T-helper 17 cell (primary cell): ENCODE results near the gene POLN. TPM values are rescaled to one million over a fixed set of nuclear protein-coding genes. Genes with fewer than 3 reads are reported as not detected.
"Not testable (repeated sequence)": the region's sequence is repeated elsewhere in the genome, so short reads cannot be mapped to it uniquely, and the experiment has no call there.

Experiments
- ATAC-seq: fragments of 150-1000 bp; cut with Tn5 transposase; 2 replicates; pipeline ENCODE4 v1.10.0; 2021; ENCODE audit warnings: mild to moderate bottlenecking, moderate library complexity
- DNase-seq, 3 donors: peaks; one replicate each; pipeline versions ENCODE4 v3.0.0 to v3.0.0-alpha.2; 2020 to 2021
- H3K9me3 ChIP-seq: one replicate; pipeline ENCODE4 v1.7.0; 2013; ENCODE audit warnings: low read length, mild to moderate bottlenecking; ENCODE audit not compliant: control insufficient read depth, poor library complexity, severe bottlenecking
- H3K27ac Mint-ChIP-seq: one replicate; pipeline ENCODE4 v1.8.0; 2022; ENCODE audit warnings: mild to moderate bottlenecking, moderate library complexity, mixed read lengths
- H3K27me3 Mint-ChIP-seq: one replicate; pipeline ENCODE4 v1.8.0; 2022; ENCODE audit warnings: mixed read lengths
- H3K36me3 Mint-ChIP-seq: one replicate; pipeline ENCODE4 v1.8.0; 2022; ENCODE audit warnings: low read depth, mixed read lengths
- H3K4me1 Mint-ChIP-seq: one replicate; pipeline ENCODE4 v1.8.0; 2022; ENCODE audit warnings: mild to moderate bottlenecking, mixed read lengths
- H3K4me3 Mint-ChIP-seq: one replicate; pipeline ENCODE4 v1.8.0; 2022; ENCODE audit warnings: mild to moderate bottlenecking, moderate library complexity, mixed read lengths
- total RNA-seq, 4 donors: library from RNA in 2 of 4; stranded (reverse) in 2 of 4; gene quantifications; one replicate each; pipeline ENCODE4 v1.2.3 and lab custom pipeline; 2022 to 2026

Gene POLN
- total RNA-seq, 2 donors from 2014 or later: 2.8 to 3.9 TPM

- Mint-ChIP-seq H3K4me1 (peaks cover 24% of the 10 kb centered on the region), H3K4me3 (no peak overlapping the region), H3K27me3 (no peaks in the 10 kb centered on the region), H3K27ac (peak overlapping the region; percentile 100), H3K36me3 (no peaks in the 10 kb centered on the region)
- no peak for ATAC-seq
- no peak for DNase-seq
- no peaks in the 10 kb centered on the region for H3K9me3 ChIP-seq
Measured at GRCh38 chr4:2283199-2283711, 41.3 kb upstream of the POLN start.

- H3K4me3 Mint-ChIP-seq: peak overlapping the region; percentile 71
- H3K27me3 Mint-ChIP-seq: no peaks in the 10 kb centered on the region
- H3K36me3 Mint-ChIP-seq: no peaks in the 10 kb centered on the region
- DNase-seq: peak; percentile 58 to 81 (median 79)
- no peaks in the 10 kb centered on the region for H3K9me3 ChIP-seq
- H3K27ac Mint-ChIP-seq: peak overlapping the region; percentile 100
- peaks cover 27% of the 10 kb centered on the region for H3K4me1 Mint-ChIP-seq
- ATAC-seq: peak; percentile 92
Measured at GRCh38 chr4:2281575-2282343, 39.8 kb upstream of the POLN start.

GRCh38 chr4:2280531-2281300 lies 38.8 kb upstream of the POLN start:
- ATAC-seq (no peak), DNase-seq (no peak)
- Mint-ChIP-seq H3K4me3 (no peak overlapping the region), H3K36me3 (no peaks in the 10 kb centered on the region), H3K27ac (peak overlapping the region; percentile 100), H3K27me3 (no peaks in the 10 kb centered on the region), H3K4me1 (peaks cover 27% of the 10 kb centered on the region)
- no peaks in the 10 kb centered on the region for H3K9me3 ChIP-seq

- H3K27me3 Mint-ChIP-seq: no peaks in the 10 kb centered on the region
- peak overlapping the region; percentile 81 for H3K27ac Mint-ChIP-seq
- H3K4me1 Mint-ChIP-seq: peaks cover 22% of the 10 kb centered on the region
- no peak overlapping the region for H3K4me3 Mint-ChIP-seq
- no peak for ATAC-seq
- no peaks in the 10 kb centered on the region for H3K36me3 Mint-ChIP-seq
- H3K9me3 ChIP-seq: no peaks in the 10 kb centered on the region
- DNase-seq: no peak
Measured at GRCh38 chr4:2277956-2278355, 36.0 kb upstream of the POLN start.

- Mint-ChIP-seq H3K4me3 (no peak overlapping the region), H3K36me3 (no peaks in the 10 kb centered on the region), H3K27ac (no peak overlapping the region), H3K4me1 (peaks cover 12% of the 10 kb centered on the region), H3K27me3 (no peaks in the 10 kb centered on the region)
- no peaks in the 10 kb centered on the region for H3K9me3 ChIP-seq
- ATAC-seq: no peak
- no peak for DNase-seq
Measured at GRCh38 chr4:2276581-2277325, 34.8 kb upstream of the POLN start.

- Mint-ChIP-seq H3K36me3 (no peaks in the 10 kb centered on the region), H3K27ac (no peak overlapping the region), H3K4me3 (no peak overlapping the region), H3K27me3 (no peaks in the 10 kb centered on the region), H3K4me1 (peaks cover 2% of the 10 kb centered on the region)
- DNase-seq: no peak
- no peaks in the 10 kb centered on the region for H3K9me3 ChIP-seq
- ATAC-seq: no peak
Measured at GRCh38 chr4:2275546-2276251, 33.8 kb upstream of the POLN start.

- H3K27ac Mint-ChIP-seq, ATAC-seq, H3K9me3 ChIP-seq, H3K4me1 Mint-ChIP-seq, H3K4me3 Mint-ChIP-seq, DNase-seq, H3K36me3 Mint-ChIP-seq, H3K27me3 Mint-ChIP-seq: not testable (repeated sequence)
Measured at GRCh38 chr4:2275044-2275397, 33.1 kb upstream of the POLN start.

GRCh38 chr4:2274320-2275043 lies 32.6 kb upstream of the POLN start:
- Mint-ChIP-seq H3K27me3 (no peaks in the 10 kb centered on the region), H3K27ac (peak overlapping the region; percentile 19), H3K36me3 (no peaks in the 10 kb centered on the region), H3K4me3 (no peak overlapping the region), H3K4me1 (peaks cover 2% of the 10 kb centered on the region)
- H3K9me3 ChIP-seq: no peaks in the 10 kb centered on the region
- ATAC-seq (no peak), DNase-seq (no peak)

GRCh38 chr4:2273657-2274319 lies 31.9 kb upstream of the POLN start:
- Mint-ChIP-seq H3K27me3 (no peaks in the 10 kb centered on the region), H3K36me3 (no peaks in the 10 kb centered on the region), H3K4me1 (peaks cover 2% of the 10 kb centered on the region), H3K4me3 (no peak overlapping the region), H3K27ac (no peak overlapping the region)
- no peaks in the 10 kb centered on the region for H3K9me3 ChIP-seq
- ATAC-seq (no peak), DNase-seq (no peak)

- H3K27ac Mint-ChIP-seq: no peak overlapping the region
- peaks cover 2% of the 10 kb centered on the region for H3K4me1 Mint-ChIP-seq
- no peak overlapping the region for H3K4me3 Mint-ChIP-seq
- no peaks in the 10 kb centered on the region for H3K36me3 Mint-ChIP-seq
- no peaks in the 10 kb centered on the region for H3K9me3 ChIP-seq
- DNase-seq: no peak
- ATAC-seq: no peak
- H3K27me3 Mint-ChIP-seq: no peaks in the 10 kb centered on the region
Measured at GRCh38 chr4:2273221-2273620, 31.3 kb upstream of the POLN start.

GRCh38 chr4:2272828-2273120 lies 30.9 kb upstream of the POLN start:
- no peaks in the 10 kb centered on the region for H3K9me3 ChIP-seq
- Mint-ChIP-seq H3K27ac (no peak overlapping the region), H3K36me3 (no peaks in the 10 kb centered on the region), H3K4me1 (peaks cover 2% of the 10 kb centered on the region), H3K4me3 (no peak overlapping the region), H3K27me3 (no peaks in the 10 kb centered on the region)
- DNase-seq (no peak), ATAC-seq (no peak)
